ENCODE measurements around the gene RGS14.
A peak's percentile ranks its signal among the peaks of the same experiment; 100 is the strongest.
"Not testable (repeated sequence)": the region's sequence is repeated elsewhere in the genome, so short reads cannot be mapped to it uniquely, and the experiment has no call there.

RGS14 gene

DNA sequence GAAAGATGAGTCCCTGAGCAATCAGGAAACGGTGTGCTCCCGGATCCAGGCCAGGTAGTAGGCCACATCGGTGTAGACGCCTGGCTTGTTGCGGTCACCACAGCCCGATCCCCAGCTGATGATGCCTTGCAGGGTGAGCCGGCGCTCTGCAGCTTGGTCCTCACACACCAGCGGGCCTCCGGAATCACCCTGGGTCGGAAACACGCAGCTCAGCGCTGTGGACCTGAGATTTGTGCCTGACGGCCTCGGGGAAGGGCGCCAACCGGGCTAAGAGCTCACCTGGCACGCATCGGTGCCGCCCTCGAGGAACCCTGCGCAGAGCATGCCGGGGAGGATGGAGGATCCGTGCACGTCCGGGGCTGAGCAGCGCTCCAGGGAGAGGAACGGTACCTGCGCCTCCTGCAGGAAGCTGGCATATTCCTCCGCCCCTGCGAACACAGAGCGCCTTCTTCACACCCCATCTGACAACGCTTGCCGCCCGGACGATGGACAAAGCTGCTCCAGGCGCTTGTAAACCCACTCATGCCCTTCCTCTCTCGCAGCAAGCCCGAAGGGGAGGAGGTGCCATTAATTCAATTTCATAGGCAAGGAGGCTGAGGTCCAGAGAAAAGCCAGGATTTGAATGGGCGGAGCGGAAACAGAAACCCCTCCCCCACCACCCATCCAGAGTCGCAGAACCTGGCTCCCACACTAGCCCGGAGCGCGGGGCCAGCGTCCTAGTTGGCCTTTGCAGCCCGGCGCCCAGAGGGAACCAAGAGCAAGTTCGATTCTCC lies 44.7 kb downstream of the RGS14 start:
- peak; percentile 89 for DNase-seq (ENCODE audit: low spot score)

DNA sequence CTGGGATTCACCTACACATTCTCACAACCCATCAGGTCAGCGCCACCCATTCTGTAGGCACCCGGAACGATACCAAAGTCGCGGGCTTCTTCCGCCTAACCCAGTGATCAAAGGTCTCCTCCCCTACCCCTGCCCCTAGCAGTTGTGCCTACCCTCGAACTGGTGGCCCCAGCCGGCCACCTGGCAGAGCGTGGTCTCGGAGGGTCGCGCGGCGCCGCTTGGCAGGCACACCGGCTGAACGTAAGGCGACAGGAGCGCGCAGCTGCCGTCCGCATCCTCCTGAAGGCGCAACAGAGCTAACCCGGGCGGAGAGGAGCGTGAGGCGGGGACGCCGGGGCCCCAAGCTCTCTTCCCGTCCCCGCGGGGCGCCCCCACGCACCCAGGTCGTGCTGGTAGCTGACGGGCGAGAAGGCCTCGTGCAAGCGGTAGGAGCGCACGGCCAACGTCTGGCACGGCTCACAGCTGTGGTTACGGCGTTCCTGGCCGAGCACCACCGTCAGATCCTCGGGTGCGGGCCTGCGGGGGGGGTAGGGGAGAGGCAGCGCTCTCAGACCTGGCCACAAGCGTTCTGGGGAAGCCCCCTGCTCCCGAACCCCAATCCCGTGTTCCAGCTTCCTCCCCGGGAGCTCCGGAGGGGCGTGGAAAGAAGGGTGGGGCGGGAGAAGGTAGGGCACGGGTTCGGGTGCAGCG lies 45.5 kb downstream of the RGS14 start:
- no peak for DNase-seq (ENCODE audit: low spot score)

DNA sequence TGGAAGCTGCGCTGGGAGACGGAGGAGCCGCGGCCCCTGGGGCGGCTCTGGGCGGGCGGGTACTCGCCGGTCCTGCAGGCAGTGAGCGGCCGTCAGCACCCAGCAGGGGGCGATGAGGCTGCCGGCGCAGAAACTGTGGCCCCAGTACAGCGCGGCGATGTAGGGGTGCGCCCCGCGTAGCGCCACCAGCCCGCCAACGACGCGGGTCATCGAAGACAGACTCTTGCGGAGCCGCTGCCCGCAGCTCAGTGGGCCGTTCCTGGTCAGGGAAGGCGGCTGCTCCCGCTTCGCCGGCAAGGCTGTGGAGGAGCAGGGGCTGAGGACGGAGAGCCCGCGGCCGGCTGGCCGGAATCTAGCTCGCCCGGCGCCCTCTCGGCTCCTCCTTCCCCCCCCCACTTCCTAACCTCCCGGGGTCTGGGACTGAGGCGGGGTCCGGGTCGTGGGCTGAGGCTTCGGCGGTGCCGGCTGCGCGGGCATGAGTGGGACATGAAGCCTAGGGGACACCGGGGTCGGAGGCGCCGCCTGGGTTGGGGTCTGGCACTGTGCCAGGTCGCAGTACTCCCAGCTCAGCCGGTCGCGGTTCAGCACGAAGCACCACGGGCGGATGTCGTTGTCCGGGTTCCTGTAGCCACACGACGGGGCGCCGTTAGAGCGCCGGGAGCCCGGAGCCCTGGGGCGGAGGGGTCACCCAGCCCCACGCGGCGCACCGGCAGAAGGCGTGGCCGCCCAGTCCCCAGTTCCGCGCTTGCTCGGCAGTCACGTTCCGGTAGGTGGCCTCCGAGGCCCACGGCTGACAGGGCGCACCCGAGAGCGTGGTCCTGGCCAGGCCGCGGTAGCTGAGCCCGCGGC lies 46.3 kb downstream of the RGS14 start:
- peak; percentile 79 for DNase-seq (ENCODE audit: low spot score)

- DNase-seq (ENCODE audit: low spot score) = no peak
These were observed 47.0 kb downstream of the RGS14 start for GRCh38 chr5:177404641-177405179.

DNA sequence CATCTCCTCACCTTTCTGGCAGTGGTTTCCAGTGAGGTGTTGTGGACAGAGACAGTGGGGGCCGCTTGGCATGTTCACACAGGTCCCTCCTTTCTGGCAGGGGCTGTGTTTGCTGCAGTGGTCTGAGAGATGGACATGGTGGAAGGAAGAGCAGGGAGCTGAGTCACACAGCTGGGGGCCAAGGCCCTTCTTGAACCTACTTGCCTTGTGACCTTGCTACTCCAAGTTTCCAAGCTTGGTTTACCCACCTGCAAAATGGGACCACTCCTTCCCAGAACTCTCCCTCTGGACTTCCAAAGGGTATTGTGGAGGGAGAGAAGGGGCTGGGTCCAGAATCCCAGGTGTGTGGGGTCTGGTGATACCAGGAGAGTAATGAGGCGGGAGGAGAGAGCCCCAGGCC lies 47.6 kb downstream of the RGS14 start:
- DNase-seq (ENCODE audit: low spot score) = no peak

DNA sequence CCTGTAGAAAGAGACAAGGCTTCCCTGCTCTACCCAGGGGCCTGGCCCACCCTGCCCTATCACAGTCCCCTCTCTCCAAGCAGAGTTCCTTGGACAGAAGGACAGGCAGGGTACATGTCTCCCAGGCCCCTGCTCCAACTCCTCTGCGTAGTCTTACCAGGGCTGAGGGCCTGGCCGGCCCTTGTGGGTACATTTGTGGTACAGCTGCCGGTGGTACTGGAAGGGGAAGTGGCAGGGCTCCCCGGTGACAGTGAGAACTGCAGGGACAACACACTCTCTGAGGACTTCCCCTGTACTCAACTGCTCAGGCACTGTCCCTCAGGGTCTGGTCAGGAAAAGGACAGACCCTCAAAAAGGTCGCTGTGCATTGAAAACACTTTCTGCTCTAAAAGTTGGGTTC lies 48.1 kb downstream of the RGS14 start:
- no peak for DNase-seq (ENCODE audit: low spot score)

DNA sequence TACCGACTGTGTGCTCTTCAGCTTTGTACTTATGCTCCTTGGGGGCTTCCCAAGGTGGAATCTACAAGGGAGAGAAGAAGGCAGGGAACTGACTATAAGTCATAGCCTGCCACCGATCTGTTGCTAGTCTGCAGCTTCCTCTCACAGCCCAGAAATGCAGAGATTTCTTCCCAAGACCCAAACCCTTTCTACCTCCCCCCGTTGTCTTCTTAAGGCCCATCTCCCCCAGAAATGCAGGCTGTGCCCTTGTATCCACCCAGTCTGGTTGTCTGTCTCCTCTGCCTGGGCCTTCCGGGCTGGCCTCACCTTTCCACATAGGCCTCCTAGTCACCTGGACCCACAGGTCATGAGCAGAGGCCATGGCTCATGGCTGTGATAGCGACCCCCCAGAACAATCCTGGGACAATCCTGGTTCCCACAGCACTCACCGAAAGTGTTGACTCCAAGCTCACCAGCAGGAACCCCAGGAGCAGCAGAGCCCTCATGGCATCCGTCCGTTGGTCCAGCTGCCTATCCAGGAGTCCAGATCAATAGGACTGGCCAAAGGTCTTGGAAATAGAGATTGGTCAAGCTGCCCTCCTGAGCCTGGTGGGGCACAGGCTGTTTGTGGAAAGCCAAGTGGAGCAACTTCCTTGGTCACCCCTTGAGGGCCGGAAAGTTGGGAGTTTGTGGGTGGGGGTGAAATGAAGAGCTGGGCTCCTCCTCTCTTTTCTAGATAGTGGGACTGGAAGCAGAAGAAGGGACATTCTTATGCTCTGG lies 51.5 kb downstream of the RGS14 start, which contains the start of gene F12:
Gene F12, minus strand, starts transcription at position 522 of the 759 bp plus-strand sequence. Its CDS starts 37 bp downstream, at position 485.
- no peak for DNase-seq (ENCODE audit: low spot score)

GRCh38 chr5:177410575-177410974 lies 52.9 kb downstream of the RGS14 start:
- DNase-seq (ENCODE audit: low spot score) = no peak

DNA sequence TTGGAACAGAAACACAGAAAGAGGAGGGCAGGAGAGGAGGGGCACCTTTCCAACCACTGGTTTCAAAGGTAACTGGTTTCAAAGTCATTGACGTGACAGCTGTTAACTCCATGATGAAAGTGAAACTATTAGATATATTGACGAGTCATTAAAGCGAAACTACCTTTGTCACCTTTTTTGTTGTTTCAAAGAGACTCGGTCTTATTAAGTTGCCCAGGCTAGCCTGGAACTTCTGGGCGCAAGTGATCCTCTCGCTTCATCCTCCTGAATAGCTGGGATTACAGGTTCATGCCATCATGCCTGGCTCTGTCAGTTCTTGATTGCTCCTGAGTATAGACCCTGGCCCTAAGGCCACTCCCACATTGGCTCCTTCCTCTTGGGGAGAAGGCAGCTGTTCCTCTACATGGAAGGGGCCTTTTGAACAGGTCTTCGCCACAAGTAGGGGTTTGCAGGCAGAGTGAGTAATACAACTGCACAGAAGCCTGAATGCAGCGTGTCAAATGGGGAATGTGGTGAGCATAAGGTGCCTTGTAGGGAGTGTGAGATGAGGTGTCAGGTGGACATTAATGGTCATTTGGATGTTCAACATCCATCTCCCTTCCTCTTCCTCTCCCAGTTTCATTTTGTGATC lies 55.0 kb downstream of the RGS14 start:
- no peak for DNase-seq (ENCODE audit: low spot score)

GRCh38 chr5:177414481-177414880 lies 56.8 kb downstream of the RGS14 start:
- DNase-seq (ENCODE audit: low spot score) = no peak

DNA sequence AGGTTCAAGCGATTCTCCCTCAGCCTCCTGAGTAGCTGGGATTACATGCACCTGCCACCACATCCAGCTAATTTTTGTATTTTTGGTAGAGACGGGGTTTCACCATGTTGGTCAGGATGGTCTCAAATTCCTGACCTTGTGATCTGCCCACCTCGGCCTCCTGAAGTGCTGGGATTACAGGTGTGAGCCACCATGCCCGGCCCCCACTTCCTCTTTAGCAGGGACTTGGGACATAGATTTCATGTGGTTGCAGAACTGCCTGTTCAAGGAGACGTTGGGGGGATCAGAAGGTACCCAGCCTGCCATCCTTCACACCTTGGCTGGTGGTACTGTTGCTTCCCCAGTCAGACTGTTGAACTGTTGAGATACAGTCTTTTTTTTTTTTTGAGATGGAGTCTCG lies 59.4 kb downstream of the RGS14 start:
- not testable (repeated sequence) for DNase-seq (ENCODE audit: low spot score)

DNA sequence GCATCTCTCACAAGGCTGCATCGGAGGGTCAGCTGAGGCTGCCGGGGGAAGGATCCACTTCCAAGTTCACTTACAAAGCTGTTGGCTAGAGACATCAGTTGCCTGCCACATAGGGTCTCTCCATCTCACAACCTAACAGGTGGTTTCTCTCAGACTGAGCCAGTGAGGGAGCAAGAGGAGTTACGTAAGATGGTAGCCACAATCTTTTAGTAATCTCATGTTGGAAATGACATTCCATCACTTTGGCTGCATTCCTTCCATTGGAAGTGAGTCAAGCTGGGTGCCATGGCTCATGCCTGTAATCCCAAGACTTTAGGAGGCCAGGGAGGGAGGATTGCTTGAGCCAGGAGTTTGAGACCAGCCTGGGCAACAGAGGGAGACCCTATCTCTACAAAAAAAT lies 61.3 kb downstream of the RGS14 start:
- DNase-seq (ENCODE audit: low spot score) = peak; percentile 8

DNA sequence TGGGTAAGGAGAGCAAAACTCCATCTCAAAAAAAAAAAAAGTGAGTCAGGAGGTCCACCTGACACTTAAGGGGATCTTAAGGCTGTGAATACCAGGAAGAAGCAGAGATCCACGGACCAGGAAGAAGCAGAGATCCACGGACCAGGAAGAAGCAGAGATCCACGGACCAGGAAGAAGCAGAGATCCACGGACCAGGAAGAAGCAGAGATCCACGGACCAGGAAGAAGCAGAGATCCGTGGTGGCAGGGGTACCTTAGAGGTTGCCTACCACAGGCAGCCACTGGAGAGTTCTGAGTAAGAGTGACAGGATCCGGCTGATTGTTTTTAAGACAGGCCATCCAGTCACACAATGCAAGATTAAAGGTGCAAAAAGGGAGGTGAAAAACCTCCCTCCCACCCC lies 62.7 kb downstream of the RGS14 start:
- not testable (repeated sequence) for DNase-seq (ENCODE audit: low spot score)

DNA sequence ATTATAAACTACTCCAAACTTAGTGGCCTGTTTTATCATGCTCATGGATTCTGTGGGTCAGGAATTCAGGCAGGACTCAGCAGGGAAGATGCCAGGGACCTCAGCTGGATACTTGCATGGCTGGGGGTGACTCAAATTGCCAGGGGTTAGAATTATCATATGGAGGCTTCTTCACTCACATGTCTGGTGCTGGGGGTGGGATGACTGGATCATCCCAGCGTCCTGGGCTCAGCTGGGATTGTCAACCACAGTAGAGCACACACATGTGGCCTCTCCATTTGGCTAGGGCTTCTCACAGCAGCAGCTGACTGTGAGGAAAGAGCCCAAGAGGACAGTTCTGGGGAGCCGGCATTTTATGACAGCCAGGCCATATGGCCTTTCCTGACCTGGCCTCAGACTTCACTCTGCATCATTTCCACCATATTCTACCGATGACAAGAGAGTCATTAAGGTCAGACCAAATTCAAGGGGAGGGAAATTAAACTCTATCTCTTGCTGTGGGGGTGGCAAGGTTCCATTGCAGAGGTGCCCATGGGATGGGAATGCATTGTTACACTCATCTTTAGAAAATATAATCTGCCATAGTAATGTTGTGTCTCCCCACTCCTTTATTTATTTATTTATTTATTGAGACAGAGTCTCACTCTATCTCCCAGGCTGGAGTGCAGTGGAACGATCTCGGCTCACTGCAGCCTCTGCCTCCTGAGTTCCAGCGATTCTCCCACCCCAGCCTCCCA lies 63.5 kb downstream of the RGS14 start:
- DNase-seq (ENCODE audit: low spot score) = no peak

All from kidney tubule cell (primary cell).